SK-N-SH (cell line): ENCODE results near the gene NCOA5. TPM values are rescaled to one million over a fixed set of nuclear protein-coding genes. Genes with fewer than 3 reads are reported as not detected.

Source experiments
- CTCF ChIA-PET: fragments of 300-600, 350-600 bp; formaldehyde crosslinking; extraction: SDS; loops from one replicate; lab custom pipeline; 2021; lab: Yijun Ruan, JAX
- POLR2A ChIA-PET: fragments of 350-600 bp; sonication (Branson Sonifier 250); formaldehyde crosslinking; extraction: SDS; loops from one replicate; lab custom pipeline; 2020; ENCODE audit warnings: antibody characterized with exemption, inconsistent platforms; lab: Yijun Ruan, JAX
- DNase-seq: peaks from one replicate; pipeline ENCODE4 v3.0.0; 2012
- H2AFZ ChIP-seq: fragments of 200-600 bp; sonication (generic); 2 replicates; pipeline ENCODE4 v1.8.1; 2016; ENCODE audit warnings: antibody characterized with exemption, mild to moderate bottlenecking, low read depth
- H3F3A ChIP-seq: fragments of 200-600 bp; sonication (generic); replicated peaks from 2 replicates; pipeline ENCODE3; 2016; ENCODE audit warnings: antibody characterized with exemption, mild to moderate bottlenecking; ENCODE audit not compliant: insufficient read depth
- H3K27ac ChIP-seq, 2 experiments: fragments of 200-500 bp in 1 of 2; fragments of 200-600 bp in 1 of 2; sonication (Bioruptor generic) in 1 of 2; sonication (generic), shearing (Covaris generic) in 1 of 2; 2 replicates each; pipeline versions ENCODE4 v1.5.1 to v1.6.1; 2014 to 2016; ENCODE audit warnings: low read depth in 2 of 2, inconsistent platforms in 1 of 2, low read length in 1 of 2, mild to moderate bottlenecking in 1 of 2, mixed read lengths in 1 of 2
- H3K27me3 ChIP-seq: fragments of 200-600 bp; sonication (generic), shearing (Covaris generic); 2 replicates; pipeline ENCODE4 v1.6.1; 2016; ENCODE audit warnings: mixed run types; ENCODE audit not compliant: insufficient read depth
- H3K36me3 ChIP-seq, 2 experiments: fragments of 200-500 bp in 1 of 2; fragments of 200-600 bp in 1 of 2; sonication (Bioruptor generic) in 1 of 2; sonication (generic) in 1 of 2; replicated peaks in 1 of 2; 2 replicates each; pipeline versions ENCODE3 to v1.5.1; 2014 to 2016; ENCODE audit warnings: low read length in 1 of 2, mild to moderate bottlenecking in 1 of 2; ENCODE audit not compliant: insufficient read depth in 2 of 2, control insufficient read depth in 1 of 2
- H3K4me1 ChIP-seq, 2 experiments: fragments of 200-500 bp in 1 of 2; fragments of 200-600 bp in 1 of 2; sonication (Bioruptor generic) in 1 of 2; sonication (generic), shearing (Covaris generic) in 1 of 2; 2 replicates each; pipeline versions ENCODE4 v1.5.1 to v1.6.1; 2014 to 2016; ENCODE audit warnings: low read depth in 1 of 2, low read length in 1 of 2, mixed run types in 1 of 2; ENCODE audit not compliant: insufficient read depth in 2 of 2, control insufficient read depth in 1 of 2
- H3K4me2 ChIP-seq: fragments of 200-600 bp; sonication (generic), shearing (Covaris generic); 2 replicates; pipeline ENCODE4 v1.6.1; 2017; ENCODE audit warnings: mixed run types
- H3K4me3 ChIP-seq, 2 experiments: fragments of 200-500 bp in 1 of 2; fragments of 200-600 bp in 1 of 2; sonication (Bioruptor generic) in 1 of 2; sonication (generic), shearing (Covaris generic) in 1 of 2; 2 replicates each; pipeline versions ENCODE4 v1.5.1 to v1.8.1; 2014 to 2016; ENCODE audit warnings: low read depth in 2 of 2, inconsistent platforms in 1 of 2, low read length in 1 of 2, mild to moderate bottlenecking in 1 of 2, mixed read lengths in 1 of 2, moderate library complexity in 1 of 2
- H3K79me2 ChIP-seq: fragments of 200-600 bp; sonication (generic); 2 replicates; pipeline ENCODE4 v1.8.1; 2017; ENCODE audit warnings: mild to moderate bottlenecking; ENCODE audit not compliant: insufficient read depth
- H3K9ac ChIP-seq: fragments of 200-600 bp; sonication (generic); 2 replicates; pipeline ENCODE4 v1.6.1; 2017; ENCODE audit warnings: mixed run types
- H3K9me2 ChIP-seq: fragments of 200-600 bp; sonication (generic); 2 replicates; pipeline ENCODE4 v1.6.1; 2017; ENCODE audit warnings: mixed run types
- H3K9me3 ChIP-seq: fragments of 200-600 bp; sonication (generic); 2 replicates; pipeline ENCODE4 v1.6.1; 2017; ENCODE audit warnings: mixed run types, mild to moderate bottlenecking, moderate library complexity
- H4K20me1 ChIP-seq: fragments of 200-600 bp; sonication (generic); 2 replicates; pipeline ENCODE4 v1.6.1; 2017; ENCODE audit warnings: mild to moderate bottlenecking, mixed run types; ENCODE audit not compliant: insufficient read depth
- CHD2 ChIP-seq: fragments of 150-350 bp; IDR thresholded peaks from 2 replicates; pipeline ENCODE4 v1.6.1; 2018; ENCODE audit warnings: low read length; ENCODE audit not compliant: partially characterized antibody
- CTCF ChIP-seq: fragments of 200-600 bp; sonication (generic); IDR thresholded peaks from 2 replicates; pipeline ENCODE4 v1.6.1; 2017; ENCODE audit warnings: antibody characterized with exemption, mild to moderate bottlenecking, moderate library complexity
- ELF1 ChIP-seq: IDR thresholded peaks from 2 replicates; pipeline ENCODE4 v1.4.0; 2012
- EP300 ChIP-seq, 2 experiments: IDR thresholded peaks; 2 replicates each; pipeline versions ENCODE4 v1.4.0 to v1.6.1; 2012; ENCODE audit warnings: borderline replicate concordance in 1 of 2, low read depth in 1 of 2, low read length in 1 of 2
- FOSL2 ChIP-seq: IDR thresholded peaks from 2 replicates; pipeline ENCODE4 v1.4.0; 2012; ENCODE audit warnings: low read depth, mild to moderate bottlenecking, moderate library complexity, borderline replicate concordance
- FOXJ3 ChIP-seq: sonication (generic); formaldehyde crosslinking; IDR thresholded peaks from 2 replicates; pipeline ENCODE4 v1.5.1; 2020; ENCODE audit warnings: mild to moderate bottlenecking, missing genetic modification reagents
- GATA2 ChIP-seq: sonication (generic); formaldehyde crosslinking; IDR thresholded peaks from 2 replicates; pipeline ENCODE4 v1.5.0; 2020; ENCODE audit warnings: mild to moderate bottlenecking, missing genetic modification reagents
- IRF3 ChIP-seq: fragments of 150-350 bp; IDR thresholded peaks from 2 replicates; pipeline ENCODE4 v1.6.1; 2016; ENCODE audit warnings: mild to moderate bottlenecking, low read depth, low read length
- JUND ChIP-seq: IDR thresholded peaks from 2 replicates; pipeline ENCODE4 v1.4.0; 2012
- MXI1 ChIP-seq: IDR thresholded peaks from 2 replicates; pipeline ENCODE4 v1.6.1; 2012; ENCODE audit warnings: mild to moderate bottlenecking, low read depth, low read length, improper control_type of control experiment
- NFIC ChIP-seq: IDR thresholded peaks from 2 replicates; pipeline ENCODE4 v1.4.0; 2012; ENCODE audit warnings: borderline replicate concordance
- NRF1 ChIP-seq: IDR thresholded peaks from 2 replicates; pipeline ENCODE4 v1.6.1; 2012; ENCODE audit warnings: low read depth, mild to moderate bottlenecking, low read length
- PBX3 ChIP-seq: IDR thresholded peaks from 2 replicates; pipeline ENCODE4; 2012
- RAD21 ChIP-seq: IDR thresholded peaks from 2 replicates; pipeline ENCODE4 v1.6.1; 2012; ENCODE audit warnings: mild to moderate bottlenecking, low read length
- RCOR1 ChIP-seq: fragments of 150-350 bp; IDR thresholded peaks from 2 replicates; pipeline ENCODE4 v1.6.1; 2017; ENCODE audit warnings: antibody characterized with exemption, low read length
- RFX5 ChIP-seq: IDR thresholded peaks from 2 replicates; pipeline ENCODE4 v1.6.1; 2012; ENCODE audit warnings: mild to moderate bottlenecking, improper control_type of control experiment, low read length
- SIN3A ChIP-seq: IDR thresholded peaks from 2 replicates; pipeline ENCODE4 v1.6.1; 2012; ENCODE audit warnings: low read depth, mild to moderate bottlenecking, low read length, moderate library complexity, borderline replicate concordance
- TAF1 ChIP-seq: IDR thresholded peaks from 2 replicates; pipeline ENCODE4 v1.6.1; 2012; ENCODE audit warnings: low read depth, mild to moderate bottlenecking, low read length, moderate library complexity, borderline replicate concordance
- TCF12 ChIP-seq: IDR thresholded peaks from 2 replicates; pipeline ENCODE4 v1.4.0; 2012
- USF2 ChIP-seq: fragments of 150-350 bp; IDR thresholded peaks from 2 replicates; pipeline ENCODE4 v1.6.1; 2017; ENCODE audit warnings: antibody characterized with exemption, low read length, low read depth, borderline replicate concordance
- WGBS: methylation state at CpG from one replicate; pipeline ENCODE4 v1.1.6; 2017; ENCODE audit warnings: low lambda C conversion rate; 5-methylcytosine and 5-hydroxymethylcytosine counted together
- polyA plus RNA-seq, 3 experiments: library from polyadenylated mRNA; depleted of rRNA; stranded (reverse); fragments of >200 nt; gene quantifications; 2 replicates each; pipeline ENCODE4 v1.2.3, GENCODE V29; 2012

The NCOA5 gene
- polyA plus RNA-seq, 1 of the 3 experiments (the other 2 are of a cell fraction) = 20.4 TPM

GRCh38 chr20:46035253-46035652, 54.5 kb downstream of the NCOA5 start:
- Histone ChIP-seq H3K36me3 (no peaks in the 10 kb centered on the region), H4K20me1 (no peaks in the 10 kb centered on the region)

More at GRCh38 chr20:46035253-46035652, 54.5 kb downstream of the NCOA5 start:
- Histone ChIP-seq H3F3A (no peaks in the 10 kb centered on the region), H2AFZ (no peak overlapping the region), H3K4me1 (peaks cover 0 to 11% of the 10 kb centered on the region in 2 experiments; a peak in 1 of 4 replicates), H3K79me2 (no peaks in the 10 kb centered on the region), H3K27ac (no peak overlapping the region), H3K4me2 (no peak overlapping the region), H3K9me3 (no peaks in the 10 kb centered on the region), H3K9me2 (no peaks in the 10 kb centered on the region), H3K27me3 (peaks cover 30% of the 10 kb centered on the region)
- POLR2A ChIA-PET = no interaction called here
- WGBS = 18% methylated on average over 5 of the region's 5 CpGs
- CTCF ChIA-PET = no interaction called here
- no peak for DNase-seq
- TF ChIP-seq NFIC (no peak), TCF12 (no peak), RAD21 (no peak), RCOR1 (no peak), PBX3 (no peak), JUND (no peak), CTCF (no peak), FOXJ3 (CRISPR knock-in tag) (no peak), IRF3 (no peak), CHD2 (no peak), TAF1 (no peak), SIN3A (no peak), MXI1 (no peak), ELF1 (no peak), RFX5 (no peak), FOSL2 (no peak), GATA2 (CRISPR knock-in tag) (no peak), EP300 (IDR thresholded peaks at IDR 0.05; ENCODE audit: borderline replicate concordance in 1 of 2, low read depth in 1 of 2, low read length in 1 of 2) (no peak), USF2 (no peak), NRF1 (no peak)
- TF ChIP-seq, all 33 proteins: peak for 0
- H3K4me3 ChIP-seq = no peak overlapping the region
- no peak overlapping the region for H3K9ac ChIP-seq
